ENCODE data around the gene CUX1.

Gene CUX1

GRCh38 chr7:101996131-101996691 lies 178.8 kb downstream of the CUX1 start:
- no peak overlapping the region for H3K4me3 ChIP-seq (ENCODE audit: control insufficient read depth, low read depth, low read length)
- DNase-seq (ENCODE audit: low read depth), result no peak
- TF ChIP-seq CTCF (IDR thresholded peaks at IDR 0.05; ENCODE audit: control insufficient read depth, insufficient read depth, low read depth, low read length, missing control alignments), result no peak

GRCh38 chr7:101996876-101997275 lies 179.4 kb downstream of the CUX1 start:
- H3K4me3 ChIP-seq (ENCODE audit: control insufficient read depth, low read depth, low read length), result no peak overlapping the region
- TF ChIP-seq CTCF (IDR thresholded peaks at IDR 0.05; ENCODE audit: control insufficient read depth, insufficient read depth, low read depth, low read length, missing control alignments), result no peak
- no peak for DNase-seq (ENCODE audit: low read depth)

DNA sequence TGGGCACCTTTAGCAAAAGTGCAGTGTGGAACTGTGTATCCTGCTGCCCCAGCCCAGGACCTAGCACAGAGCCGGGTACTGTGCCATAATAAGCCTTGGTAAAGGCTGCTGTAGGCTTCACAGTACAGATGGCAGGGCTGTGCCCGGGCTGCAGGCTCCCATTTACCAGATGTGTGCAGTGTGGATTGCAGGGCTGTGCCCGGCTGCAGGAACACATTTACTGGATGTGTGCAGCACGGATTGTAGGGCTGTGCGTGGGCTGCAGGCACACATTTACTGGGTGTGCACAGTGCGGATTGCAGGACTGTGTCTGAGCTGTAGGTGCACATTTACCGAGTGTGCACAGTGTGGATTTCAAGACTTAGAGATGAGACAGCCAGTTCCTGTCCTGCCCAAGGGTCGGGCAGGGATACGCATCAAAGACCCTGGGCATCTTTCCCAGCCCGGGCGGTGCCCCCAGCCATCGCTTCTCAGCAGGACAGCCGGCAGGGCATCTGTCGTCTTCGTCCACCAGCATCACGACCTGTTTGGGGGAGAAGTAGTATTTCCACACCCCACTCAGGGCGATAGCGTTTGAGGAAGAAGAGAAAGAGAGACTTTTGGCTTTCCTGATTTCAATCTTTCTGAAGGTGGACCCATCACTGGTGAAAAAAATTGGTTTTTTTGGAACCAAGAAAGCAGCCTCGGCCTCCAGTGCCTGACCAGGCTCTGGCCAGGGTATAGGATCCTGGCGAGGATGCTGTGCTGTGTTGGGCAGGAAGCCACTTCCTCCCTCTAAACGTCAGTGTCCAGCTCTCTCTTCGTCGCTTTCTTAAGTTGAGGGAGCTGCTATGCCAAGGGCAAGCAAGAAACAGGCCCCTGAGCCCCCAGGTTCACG lies 180.8 kb downstream of the CUX1 start:
- no peak overlapping the region for H3K4me3 ChIP-seq (ENCODE audit: control insufficient read depth, low read depth, low read length)
- no peak for DNase-seq (ENCODE audit: low read depth)
- no peak for TF ChIP-seq CTCF (IDR thresholded peaks at IDR 0.05; ENCODE audit: control insufficient read depth, insufficient read depth, low read depth, low read length, missing control alignments)

- TF ChIP-seq CTCF (IDR thresholded peaks at IDR 0.05; ENCODE audit: control insufficient read depth, insufficient read depth, low read depth, low read length, missing control alignments), result no peak
- no peak overlapping the region for H3K4me3 ChIP-seq (ENCODE audit: control insufficient read depth, low read depth, low read length)
- no peak for DNase-seq (ENCODE audit: low read depth)
Measured at GRCh38 chr7:101998906-101999240, 181.4 kb downstream of the CUX1 start.

DNA sequence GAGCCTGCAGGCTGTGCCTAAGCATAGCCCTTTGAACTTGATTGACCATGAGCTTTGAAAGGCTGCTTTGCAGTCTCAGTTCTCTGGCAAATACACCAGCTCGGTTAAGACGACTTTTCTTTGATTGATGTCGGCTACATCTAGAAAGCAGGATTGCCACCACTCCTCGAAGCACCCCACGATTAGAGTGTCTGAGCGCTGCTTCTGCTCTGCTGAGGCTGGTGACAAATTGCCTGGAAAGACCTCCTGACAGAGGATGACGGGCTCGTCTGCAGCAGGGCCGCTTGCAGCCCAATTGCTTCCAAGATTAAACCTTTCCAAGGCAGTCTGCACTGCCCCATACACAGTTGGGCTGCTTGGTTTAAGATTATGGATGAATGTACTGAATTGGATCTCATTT lies 182.0 kb downstream of the CUX1 start:
- no peak for DNase-seq (ENCODE audit: low read depth)
- no peak for TF ChIP-seq CTCF (IDR thresholded peaks at IDR 0.05; ENCODE audit: control insufficient read depth, insufficient read depth, low read depth, low read length, missing control alignments)
- H3K4me3 ChIP-seq (ENCODE audit: control insufficient read depth, low read depth, low read length), result no peak overlapping the region

DNA sequence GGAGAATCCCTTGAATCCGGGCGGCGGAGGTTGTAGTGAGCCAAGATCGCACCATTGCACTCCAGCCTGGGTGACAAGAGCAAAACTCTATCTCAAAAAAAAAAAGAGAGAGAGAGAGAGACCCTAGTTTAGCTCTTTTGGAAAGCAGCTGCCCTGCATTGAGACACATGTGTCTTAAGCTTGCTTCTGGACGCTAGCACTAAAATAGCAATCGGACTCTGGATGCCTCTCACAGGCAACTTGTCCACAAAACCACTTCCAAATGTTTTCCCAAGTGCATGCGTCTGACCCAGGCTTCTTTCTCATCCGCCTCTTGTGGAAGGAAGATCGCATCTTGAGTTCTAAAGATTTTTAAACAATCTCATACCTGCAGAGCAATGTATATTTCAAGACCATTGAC lies 182.7 kb downstream of the CUX1 start:
- H3K4me3 ChIP-seq (ENCODE audit: control insufficient read depth, low read depth, low read length), result no peak overlapping the region

More for the DNA sequence above, 182.7 kb downstream of the CUX1 start:
- no peak for DNase-seq (ENCODE audit: low read depth)
- no peak for TF ChIP-seq CTCF (IDR thresholded peaks at IDR 0.05; ENCODE audit: control insufficient read depth, insufficient read depth, low read depth, low read length, missing control alignments)
